Right ventricle myocardium superior (tissue), 1 donor: Measurements from ENCODE around the gene METTL1. TPM values are rescaled to one million over a fixed set of nuclear protein-coding genes. Genes with fewer than 3 reads are reported as not detected.

ENCODE experiments used
- ATAC-seq: fragments of 200-7000 bp; cut with Tn5 transposase; one replicate; pipeline ENCODE4 v1.9.1; 2020; ENCODE audit warnings: mild to moderate bottlenecking; ENCODE audit not compliant: poor library complexity
- DNase-seq: peaks from one replicate; pipeline ENCODE4 v3.0.0-alpha.2; 2020
- intact Hi-C: fragments of 100-400 bp; cut with DNase I; formaldehyde crosslinking; loops from one replicate; pipeline ENCODE4 v1.11.2; 2022
- microRNA-seq: library from miRNA; unstranded; fragments of <30 nt; microRNA quantifications from one replicate; pipeline ENCODE4 v1.2.0, GENCODE V29; 2020
- total RNA-seq: library from RNA; stranded (reverse); fragmentation: NEBNext Ultra II Directional; extraction: Animal tissue kit (Norgen Biotek cat#: 25700); gene quantifications from one replicate; pipeline ENCODE4 v1.2.1, GENCODE V29; 2021
- donor health status: DM: no; HTN: yes; CAD: no; lungs with severe emphysema.

Gene METTL1
- total RNA-seq, 1 donor from 2014 or later = 7.2 TPM

DNA sequence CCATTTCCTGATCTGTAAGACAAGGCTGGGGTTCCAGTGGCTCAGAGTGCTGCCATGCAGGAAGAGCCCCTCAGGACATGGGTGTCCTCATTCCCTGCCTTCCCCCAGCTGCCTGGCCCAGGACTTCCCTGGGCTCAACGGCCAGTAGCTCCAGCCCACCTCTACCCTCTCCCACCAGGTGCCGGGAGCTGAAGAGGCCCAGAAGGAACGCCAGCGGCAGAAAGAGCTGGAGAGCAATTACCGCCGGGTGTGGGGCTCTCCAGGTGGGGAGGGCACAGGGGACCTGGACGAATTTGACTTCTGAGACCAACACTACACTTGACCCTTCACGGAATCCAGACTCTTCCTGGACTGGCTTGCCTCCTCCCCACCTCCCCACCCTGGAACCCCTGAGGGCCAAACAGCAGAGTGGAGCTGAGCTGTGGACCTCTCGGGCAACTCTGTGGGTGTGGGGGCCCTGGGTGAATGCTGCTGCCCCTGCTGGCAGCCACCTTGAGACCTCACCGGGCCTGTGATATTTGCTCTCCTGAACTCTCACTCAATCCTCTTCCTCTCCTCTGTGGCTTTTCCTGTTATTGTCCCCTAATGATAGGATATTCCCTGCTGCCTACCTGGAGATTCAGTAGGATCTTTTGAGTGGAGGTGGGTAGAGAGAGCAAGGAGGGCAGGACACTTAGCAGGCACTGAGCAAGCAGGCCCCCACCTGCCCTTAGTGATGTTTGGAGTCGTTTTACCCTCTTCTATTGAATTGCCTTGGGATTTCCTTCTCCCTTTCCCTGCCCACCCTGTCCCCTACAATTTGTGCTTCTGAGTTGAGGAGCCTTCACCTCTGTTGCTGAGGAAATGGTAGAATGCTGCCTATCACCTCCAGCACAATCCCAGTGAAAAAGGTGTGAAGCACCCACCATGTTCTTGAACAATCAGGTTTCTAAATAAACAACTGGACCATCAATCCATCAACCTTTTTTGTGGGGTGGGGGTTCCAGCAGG is 51.0 kb downstream of the METTL1 start:
- ATAC-seq (no peak), DNase-seq (no peak)
- intact Hi-C loops = no loop called here

DNA sequence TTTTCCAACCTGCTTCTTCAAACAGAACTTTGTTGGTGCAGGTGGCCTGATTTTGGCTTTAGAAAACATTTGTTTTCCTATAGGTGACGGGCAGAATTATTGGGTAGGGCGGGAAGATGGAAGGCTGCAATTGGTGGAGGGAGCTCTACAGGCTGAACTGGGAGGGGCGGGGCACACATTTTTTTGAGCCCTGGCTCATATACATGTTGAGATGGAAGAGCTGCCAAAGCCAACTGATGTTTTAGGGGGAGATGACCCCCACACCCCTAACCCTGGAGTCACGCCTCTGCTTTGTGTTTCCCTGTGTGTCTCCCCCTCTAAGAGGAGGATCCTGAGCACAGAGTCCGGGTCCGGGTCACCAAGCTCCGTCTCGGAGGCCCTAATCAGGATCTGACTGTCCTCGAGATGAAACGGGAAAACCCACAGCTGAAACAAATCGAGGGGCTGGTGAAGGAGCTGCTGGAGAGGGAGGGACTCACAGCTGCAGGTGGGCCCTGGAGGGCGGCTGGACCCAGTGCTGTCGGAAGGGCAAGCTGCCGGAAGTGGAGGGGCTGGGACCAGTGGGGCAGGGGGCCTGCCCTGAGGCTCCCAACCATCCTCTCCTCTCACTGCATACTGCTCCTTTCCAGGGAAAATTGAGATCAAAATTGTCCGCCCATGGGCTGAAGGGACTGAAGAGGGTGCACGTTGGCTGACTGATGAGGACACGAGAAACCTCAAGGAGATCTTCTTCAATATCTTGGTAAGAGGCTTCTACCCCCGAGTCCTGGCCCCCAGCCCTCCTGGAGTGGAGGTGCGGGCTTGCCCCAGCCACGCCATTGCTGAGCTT is 51.9 kb downstream of the METTL1 start:
- intact Hi-C loops = no loop called here
- DNase-seq (no peak), ATAC-seq (no peak)

DNA sequence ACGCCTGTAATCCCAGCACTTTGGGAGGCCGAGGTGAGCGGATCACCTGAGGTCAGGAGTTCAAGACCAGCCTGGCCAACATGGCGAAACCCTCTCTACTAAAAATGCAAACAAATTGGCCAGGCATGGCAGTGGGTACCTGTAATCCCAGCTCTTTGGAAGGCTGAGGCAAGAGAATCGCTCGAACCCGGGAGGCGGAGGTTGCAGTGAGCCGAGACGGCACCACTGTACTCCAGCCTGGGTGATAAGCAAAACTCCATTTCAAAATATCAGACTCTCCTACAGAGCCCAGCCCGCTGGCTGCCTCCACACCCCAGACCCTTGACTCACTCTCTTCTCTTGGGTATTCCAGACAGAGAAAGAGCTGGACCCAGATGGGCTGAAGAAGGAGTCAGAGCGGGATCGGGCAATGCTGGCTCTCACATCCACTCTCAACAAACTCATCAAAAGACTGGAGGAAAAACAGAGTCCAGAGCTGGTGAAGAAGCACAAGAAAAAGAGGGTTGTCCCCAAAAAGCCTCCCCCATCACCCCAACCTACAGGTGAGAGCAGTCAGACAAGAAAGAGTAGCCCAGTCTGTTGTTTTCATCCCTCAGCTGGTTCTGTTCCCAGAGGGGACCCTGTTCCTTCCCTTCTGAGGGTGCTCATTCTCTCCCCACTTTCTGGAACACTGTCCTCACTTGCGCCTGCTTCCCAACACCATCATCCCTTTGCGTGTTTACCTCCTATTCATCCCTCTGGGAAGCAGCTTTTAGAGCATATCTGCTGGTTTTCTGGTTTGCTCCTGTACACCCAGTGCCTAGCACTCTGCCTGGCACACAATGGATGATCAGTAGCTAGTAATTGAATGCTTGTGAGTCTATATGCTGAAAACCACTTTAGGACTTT is 53.0 kb downstream of the METTL1 start:
- DNase-seq (no peak), ATAC-seq (no peak)
- intact Hi-C loops = no loop called here

Small RNAs within 50 kb of the gene (microRNA-seq; reads per million reads assigned to microRNA genes)
- not detected for gene MIR6759

Other genes with a start within 250 kb of the METTL1 start
- 25.4 TPM for gene MBD6, start 249.3 kb downstream of the METTL1 start, total RNA-seq
- gene DCTN2, start 224.9 kb downstream of the METTL1 start, total RNA-seq = 95.0 TPM
- gene KIF5A, start 222.1 kb downstream of the METTL1 start, total RNA-seq = 0.08 TPM
- 12.4 TPM for gene PIP4K2C, start 180.9 kb downstream of the METTL1 start, total RNA-seq
- 21.7 TPM for gene DTX3, start 167.3 kb downstream of the METTL1 start, total RNA-seq
- 14.3 TPM for gene ARHGEF25, start 160.7 kb downstream of the METTL1 start, total RNA-seq
- 5.6 TPM for gene B4GALNT1, start 138.9 kb downstream of the METTL1 start, total RNA-seq
- gene OS9, start 78.0 kb downstream of the METTL1 start, total RNA-seq = 102 TPM
- 6.6 TPM for gene AGAP2, start 33.4 kb downstream of the METTL1 start, total RNA-seq
- gene TSPAN31, start 27.1 kb downstream of the METTL1 start, total RNA-seq = 27.5 TPM
- 41.1 TPM for gene CDK4, start 19.8 kb downstream of the METTL1 start, total RNA-seq
- gene MARCHF9, start 17.0 kb downstream of the METTL1 start, total RNA-seq = 12.2 TPM
- not detected for gene CYP27B1, start 5.0 kb downstream of the METTL1 start, total RNA-seq
- gene EEF1AKMT3, start 509 bp upstream of the METTL1 start, total RNA-seq = 1.2 TPM
- gene TSFM, start 10.7 kb upstream of the METTL1 start, total RNA-seq = 49.5 TPM
- 2.1 TPM for gene AVIL, start 46.6 kb upstream of the METTL1 start, total RNA-seq
- 99.5 TPM for gene CTDSP2, start 74.6 kb upstream of the METTL1 start, total RNA-seq
- 7.6 TPM for gene ATP23, start 169.5 kb upstream of the METTL1 start, total RNA-seq